Liver (tissue), 3 donors: ENCODE measurements around the gene CBR3.

Experiments used
- ATF3 ChIP-seq: IDR thresholded peaks from 2 replicates; pipeline ENCODE4 v1.6.1; 2016; ENCODE audit warnings: antibody characterized with exemption
- CTCF ChIP-seq: fragments of 150-350 bp; IDR thresholded peaks from 2 replicates; pipeline ENCODE4 v1.5.1; 2017; ENCODE audit warnings: improper control_type of control experiment, low read depth, low read length; ENCODE audit not compliant: missing input control
- EGR1 ChIP-seq, 2 donors: IDR thresholded peaks; 2 replicates each; pipeline ENCODE4 v1.6.1; 2016 to 2018; ENCODE audit warnings: antibody characterized with exemption in 2 of 2, low read depth in 2 of 2
- FOXA1 ChIP-seq: IDR thresholded peaks from 2 replicates; pipeline ENCODE4 v1.6.1; 2016; ENCODE audit warnings: antibody characterized with exemption
- GABPA ChIP-seq, 2 donors: IDR thresholded peaks in 1 of 2; conservative IDR thresholded peaks in 1 of 2; 2 replicates each; pipeline ENCODE4 v1.6.1; 2016; ENCODE audit warnings: antibody characterized with exemption in 2 of 2, mild to moderate bottlenecking in 1 of 2, moderate library complexity in 1 of 2
- JUND ChIP-seq, 2 donors: IDR thresholded peaks; 2 replicates each; pipeline ENCODE4 v1.6.1; 2016; ENCODE audit warnings: antibody characterized with exemption in 2 of 2
- MAX ChIP-seq: IDR thresholded peaks from 2 replicates; pipeline ENCODE4 v1.6.1; 2016; ENCODE audit warnings: antibody characterized with exemption
- RAD21 ChIP-seq, 2 donors: IDR thresholded peaks; 2 replicates each; pipeline ENCODE4 v1.6.1; 2016; ENCODE audit warnings: antibody characterized with exemption in 2 of 2, mild to moderate bottlenecking in 2 of 2
- SP1 ChIP-seq: IDR thresholded peaks from 2 replicates; pipeline ENCODE4 v1.6.1; 2018; ENCODE audit warnings: antibody characterized with exemption, mild to moderate bottlenecking
- TAF1 ChIP-seq: conservative IDR thresholded peaks from 2 replicates; pipeline ENCODE4 v1.6.1; 2016; ENCODE audit warnings: antibody characterized with exemption, mild to moderate bottlenecking
- YY1 ChIP-seq: IDR thresholded peaks from 2 replicates; pipeline ENCODE4 v1.6.1; 2016; ENCODE audit warnings: antibody characterized with exemption, mild to moderate bottlenecking
- donor health status: healthy.
- donor health status: healthy.

GRCh38 chr21:36141513-36141925, 6.6 kb downstream of the CBR3 start:
- TF ChIP-seq YY1, result peak; percentile 36
- TF ChIP-seq CTCF, result peak; percentile 91
- TF ChIP-seq RAD21 (IDR thresholded peaks at IDR 0.05), result peak; percentile 95 to 96
- no peak for TF ChIP-seq TAF1
- TF ChIP-seq ATF3, result no peak
- TF ChIP-seq FOXA1, result peak; percentile 86
- no peak for TF ChIP-seq JUND (IDR thresholded peaks at IDR 0.05)
- peak; percentile 28 for TF ChIP-seq MAX
- TF ChIP-seq GABPA (IDR thresholded peaks at IDR 0.05 in 1 of 2, conservative IDR thresholded peaks at IDR 0.05 in 1 of 2), result no peak
- no peak for TF ChIP-seq SP1
- no peak for TF ChIP-seq EGR1 (IDR thresholded peaks at IDR 0.05; ENCODE audit: low read depth in 2 of 2)
